WTC11 (cell line): ENCODE results near the gene S100A7. TPM values are rescaled to one million over a fixed set of nuclear protein-coding genes. Genes with fewer than 3 reads are reported as not detected.

ENCODE experiments used
- ATAC-seq: fragments of 200-7000 bp; cut with Tn5 transposase; 2 replicates; pipeline ENCODE4 v1.10.0; 2021; ENCODE audit warnings: mild to moderate bottlenecking, moderate library complexity
- CTCF ChIA-PET: fragments of 300-600 bp; sonication (Branson Sonifier 250); formaldehyde crosslinking; loops from one replicate; lab custom pipeline; 2021; ENCODE audit warnings: antibody characterized with exemption; lab: Charles Lee
- POLR2A ChIA-PET: fragments of 350-600 bp; sonication (Branson Sonifier 250); formaldehyde crosslinking; loops from one replicate; lab custom pipeline; 2021; ENCODE audit warnings: antibody characterized with exemption; lab: Charles Lee
- DNase-seq: peaks from one replicate; pipeline ENCODE4 v3.0.0; 2021; ENCODE audit warnings: low spot score
- H3K27ac Mint-ChIP-seq: 2 replicates; pipeline ENCODE4 v1.8.0; 2021; ENCODE audit warnings: mixed read lengths
- H3K27me3 Mint-ChIP-seq: 2 replicates; pipeline ENCODE4 v1.8.0; 2021; ENCODE audit warnings: low read depth, mild to moderate bottlenecking, moderate library complexity, mixed read lengths
- H3K36me3 Mint-ChIP-seq: 2 replicates; pipeline ENCODE4 v1.8.0; 2021; ENCODE audit warnings: mixed read lengths
- H3K4me1 Mint-ChIP-seq: 2 replicates; pipeline ENCODE4 v1.8.0; 2022; ENCODE audit warnings: mixed read lengths
- H3K4me3 Mint-ChIP-seq: 2 replicates; pipeline ENCODE4 v1.8.0; 2021; ENCODE audit warnings: mild to moderate bottlenecking, moderate library complexity, mixed read lengths
- H3K9me3 Mint-ChIP-seq: 2 replicates; pipeline ENCODE4 v1.8.0; 2021; ENCODE audit warnings: mixed read lengths
- CBFB ChIP-seq: sonication (generic); formaldehyde crosslinking; IDR thresholded peaks from 2 replicates; pipeline ENCODE4 v1.8.1; 2022; ENCODE audit warnings: mild to moderate bottlenecking, low read depth, missing genetic modification reagents
- FOXK1 ChIP-seq: sonication (generic); formaldehyde crosslinking; IDR thresholded peaks from 2 replicates; pipeline ENCODE4 v1.8.0; 2022; ENCODE audit warnings: mild to moderate bottlenecking, moderate library complexity, missing genetic modification reagents
- HMGA2 ChIP-seq: fragments of 250-450 bp; sonication (Bioruptor Pico); IDR thresholded peaks from 2 replicates; pipeline ENCODE4 v1.4.0; 2021; ENCODE audit warnings: mild to moderate bottlenecking, moderate library complexity
- RORB ChIP-seq: fragments of 250-450 bp; sonication (Bioruptor Pico); IDR thresholded peaks from 2 replicates; pipeline ENCODE4 v1.9.0; 2021; ENCODE audit warnings: mild to moderate bottlenecking
- SP1 ChIP-seq: sonication (generic); formaldehyde crosslinking; conservative IDR thresholded peaks from 2 replicates; pipeline ENCODE4 v1.8.1; 2022; ENCODE audit warnings: missing genetic modification reagents
- ZNF138 ChIP-seq: sonication (generic); formaldehyde crosslinking; conservative IDR thresholded peaks from 2 replicates; pipeline ENCODE4 v1.8.1; 2022; ENCODE audit warnings: mild to moderate bottlenecking, moderate library complexity, missing genetic modification reagents
- ZNF232 ChIP-seq: sonication (generic); formaldehyde crosslinking; IDR thresholded peaks from 2 replicates; pipeline ENCODE4 v1.8.0; 2022; ENCODE audit warnings: mild to moderate bottlenecking, missing genetic modification reagents
- ZNF396 ChIP-seq: fragments of 250-450 bp; sonication (Bioruptor Pico); IDR thresholded peaks from 2 replicates; pipeline ENCODE4 v1.8.0; 2021; ENCODE audit warnings: mild to moderate bottlenecking, moderate library complexity, borderline replicate concordance
- total RNA-seq: library from RNA; stranded (reverse); gene quantifications from 3 replicates; pipeline ENCODE4 v1.2.3, GENCODE V29; 2021
- TF ChIP-seq, protein P1 (sequence below): sonication (generic); formaldehyde crosslinking; IDR thresholded peaks from 2 replicates; pipeline ENCODE4 v1.8.1; 2023; ENCODE audit warnings: mild to moderate bottlenecking, missing genetic modification reagents, moderate library complexity
- TF ChIP-seq, protein P2 (sequence below): sonication (generic); formaldehyde crosslinking; IDR thresholded peaks from 2 replicates; pipeline ENCODE4 v1.8.1; 2023; ENCODE audit warnings: mild to moderate bottlenecking, missing genetic modification reagents
- TF ChIP-seq, protein P3 (sequence below): sonication (generic); formaldehyde crosslinking; IDR thresholded peaks from 2 replicates; pipeline ENCODE4 v1.8.1; 2022; ENCODE audit warnings: low read depth, missing genetic modification reagents, borderline replicate concordance
- TF ChIP-seq, protein P4 (sequence below): sonication (generic); formaldehyde crosslinking; IDR thresholded peaks from 2 replicates; pipeline ENCODE4 v1.8.0; 2022; ENCODE audit warnings: missing genetic modification reagents
- TF ChIP-seq, protein P5 (sequence below): sonication (generic); formaldehyde crosslinking; IDR thresholded peaks from 2 replicates; pipeline ENCODE4 v1.8.1; 2022; ENCODE audit warnings: missing genetic modification reagents, borderline replicate concordance
- TF ChIP-seq, protein P6 (sequence below): sonication (generic); formaldehyde crosslinking; IDR thresholded peaks from 2 replicates; pipeline ENCODE4 v1.8.1; 2022; ENCODE audit warnings: mild to moderate bottlenecking, moderate library complexity, missing genetic modification reagents
- TF ChIP-seq, protein P7 (sequence below): sonication (generic); formaldehyde crosslinking; IDR thresholded peaks from 2 replicates; pipeline ENCODE4 v1.8.1; 2022; ENCODE audit warnings: low read depth, mild to moderate bottlenecking, moderate library complexity, missing genetic modification reagents, borderline replicate concordance

Gene S100A7
- total RNA-seq, 1 experiment from 2014 or later, result not detected

DNA sequence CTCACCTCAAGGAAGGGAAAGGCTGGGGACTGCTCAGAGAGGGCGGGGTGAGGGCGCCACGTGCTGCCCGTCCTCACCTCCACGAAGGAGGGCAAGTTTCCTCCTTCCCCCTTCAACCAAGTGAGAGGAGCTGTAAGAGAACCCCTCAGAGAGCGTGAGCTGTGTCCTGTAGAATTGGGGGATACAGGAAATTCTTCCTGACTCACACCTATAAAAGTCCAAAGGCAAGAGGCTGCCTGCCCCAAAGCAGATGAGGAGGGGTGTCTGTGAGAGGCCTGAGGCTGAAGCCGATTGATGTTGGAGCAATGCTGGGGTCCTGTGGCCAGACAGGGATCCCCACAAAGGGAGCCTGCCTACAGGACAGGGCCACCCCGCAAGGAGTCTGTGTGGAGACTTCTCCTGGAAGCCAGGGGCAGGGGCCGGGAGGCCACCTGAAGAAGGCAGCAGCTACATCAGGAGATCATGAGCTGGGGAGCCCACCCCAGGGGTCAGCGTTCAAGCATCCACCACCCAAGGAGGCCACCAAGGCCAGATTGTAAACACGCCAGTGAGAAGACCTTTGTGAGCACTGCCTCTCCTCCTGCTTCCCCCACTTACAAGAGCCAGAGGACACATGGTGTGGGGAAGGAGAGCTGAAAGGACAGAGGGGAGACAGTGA, 47.6 kb upstream of the S100A7 start (continued):
- TF ChIP-seq FOXK1, result no peak
- TF ChIP-seq, protein P1, sequence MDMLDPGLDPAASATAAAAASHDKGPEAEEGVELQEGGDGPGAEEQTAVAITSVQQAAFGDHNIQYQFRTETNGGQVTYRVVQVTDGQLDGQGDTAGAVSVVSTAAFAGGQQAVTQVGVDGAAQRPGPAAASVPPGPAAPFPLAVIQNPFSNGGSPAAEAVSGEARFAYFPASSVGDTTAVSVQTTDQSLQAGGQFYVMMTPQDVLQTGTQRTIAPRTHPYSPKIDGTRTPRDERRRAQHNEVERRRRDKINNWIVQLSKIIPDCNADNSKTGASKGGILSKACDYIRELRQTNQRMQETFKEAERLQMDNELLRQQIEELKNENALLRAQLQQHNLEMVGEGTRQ, result no peak
- TF ChIP-seq RORB, result no peak
- TF ChIP-seq, protein P2, sequence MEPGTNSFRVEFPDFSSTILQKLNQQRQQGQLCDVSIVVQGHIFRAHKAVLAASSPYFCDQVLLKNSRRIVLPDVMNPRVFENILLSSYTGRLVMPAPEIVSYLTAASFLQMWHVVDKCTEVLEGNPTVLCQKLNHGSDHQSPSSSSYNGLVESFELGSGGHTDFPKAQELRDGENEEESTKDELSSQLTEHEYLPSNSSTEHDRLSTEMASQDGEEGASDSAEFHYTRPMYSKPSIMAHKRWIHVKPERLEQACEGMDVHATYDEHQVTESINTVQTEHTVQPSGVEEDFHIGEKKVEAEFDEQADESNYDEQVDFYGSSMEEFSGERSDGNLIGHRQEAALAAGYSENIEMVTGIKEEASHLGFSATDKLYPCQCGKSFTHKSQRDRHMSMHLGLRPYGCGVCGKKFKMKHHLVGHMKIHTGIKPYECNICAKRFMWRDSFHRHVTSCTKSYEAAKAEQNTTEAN, result no peak
- TF ChIP-seq, protein P3, sequence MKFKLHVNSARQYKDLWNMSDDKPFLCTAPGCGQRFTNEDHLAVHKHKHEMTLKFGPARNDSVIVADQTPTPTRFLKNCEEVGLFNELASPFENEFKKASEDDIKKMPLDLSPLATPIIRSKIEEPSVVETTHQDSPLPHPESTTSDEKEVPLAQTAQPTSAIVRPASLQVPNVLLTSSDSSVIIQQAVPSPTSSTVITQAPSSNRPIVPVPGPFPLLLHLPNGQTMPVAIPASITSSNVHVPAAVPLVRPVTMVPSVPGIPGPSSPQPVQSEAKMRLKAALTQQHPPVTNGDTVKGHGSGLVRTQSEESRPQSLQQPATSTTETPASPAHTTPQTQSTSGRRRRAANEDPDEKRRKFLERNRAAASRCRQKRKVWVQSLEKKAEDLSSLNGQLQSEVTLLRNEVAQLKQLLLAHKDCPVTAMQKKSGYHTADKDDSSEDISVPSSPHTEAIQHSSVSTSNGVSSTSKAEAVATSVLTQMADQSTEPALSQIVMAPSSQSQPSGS (CRISPR knock-in tag), result no peak
- TF ChIP-seq ZNF396 (CRISPR knock-in tag), result no peak
- TF ChIP-seq CBFB (CRISPR knock-in tag), result no peak
- TF ChIP-seq, protein P4, sequence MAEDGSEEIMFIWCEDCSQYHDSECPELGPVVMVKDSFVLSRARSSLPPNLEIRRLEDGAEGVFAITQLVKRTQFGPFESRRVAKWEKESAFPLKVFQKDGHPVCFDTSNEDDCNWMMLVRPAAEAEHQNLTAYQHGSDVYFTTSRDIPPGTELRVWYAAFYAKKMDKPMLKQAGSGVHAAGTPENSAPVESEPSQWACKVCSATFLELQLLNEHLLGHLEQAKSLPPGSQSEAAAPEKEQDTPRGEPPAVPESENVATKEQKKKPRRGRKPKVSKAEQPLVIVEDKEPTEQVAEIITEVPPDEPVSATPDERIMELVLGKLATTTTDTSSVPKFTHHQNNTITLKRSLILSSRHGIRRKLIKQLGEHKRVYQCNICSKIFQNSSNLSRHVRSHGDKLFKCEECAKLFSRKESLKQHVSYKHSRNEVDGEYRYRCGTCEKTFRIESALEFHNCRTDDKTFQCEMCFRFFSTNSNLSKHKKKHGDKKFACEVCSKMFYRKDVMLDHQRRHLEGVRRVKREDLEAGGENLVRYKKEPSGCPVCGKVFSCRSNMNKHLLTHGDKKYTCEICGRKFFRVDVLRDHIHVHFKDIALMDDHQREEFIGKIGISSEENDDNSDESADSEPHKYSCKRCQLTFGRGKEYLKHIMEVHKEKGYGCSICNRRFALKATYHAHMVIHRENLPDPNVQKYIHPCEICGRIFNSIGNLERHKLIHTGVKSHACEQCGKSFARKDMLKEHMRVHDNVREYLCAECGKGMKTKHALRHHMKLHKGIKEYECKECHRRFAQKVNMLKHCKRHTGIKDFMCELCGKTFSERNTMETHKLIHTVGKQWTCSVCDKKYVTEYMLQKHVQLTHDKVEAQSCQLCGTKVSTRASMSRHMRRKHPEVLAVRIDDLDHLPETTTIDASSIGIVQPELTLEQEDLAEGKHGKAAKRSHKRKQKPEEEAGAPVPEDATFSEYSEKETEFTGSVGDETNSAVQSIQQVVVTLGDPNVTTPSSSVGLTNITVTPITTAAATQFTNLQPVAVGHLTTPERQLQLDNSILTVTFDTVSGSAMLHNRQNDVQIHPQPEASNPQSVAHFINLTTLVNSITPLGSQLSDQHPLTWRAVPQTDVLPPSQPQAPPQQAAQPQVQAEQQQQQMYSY, result no peak
- TF ChIP-seq, all 79 proteins: peak for 0

DNA sequence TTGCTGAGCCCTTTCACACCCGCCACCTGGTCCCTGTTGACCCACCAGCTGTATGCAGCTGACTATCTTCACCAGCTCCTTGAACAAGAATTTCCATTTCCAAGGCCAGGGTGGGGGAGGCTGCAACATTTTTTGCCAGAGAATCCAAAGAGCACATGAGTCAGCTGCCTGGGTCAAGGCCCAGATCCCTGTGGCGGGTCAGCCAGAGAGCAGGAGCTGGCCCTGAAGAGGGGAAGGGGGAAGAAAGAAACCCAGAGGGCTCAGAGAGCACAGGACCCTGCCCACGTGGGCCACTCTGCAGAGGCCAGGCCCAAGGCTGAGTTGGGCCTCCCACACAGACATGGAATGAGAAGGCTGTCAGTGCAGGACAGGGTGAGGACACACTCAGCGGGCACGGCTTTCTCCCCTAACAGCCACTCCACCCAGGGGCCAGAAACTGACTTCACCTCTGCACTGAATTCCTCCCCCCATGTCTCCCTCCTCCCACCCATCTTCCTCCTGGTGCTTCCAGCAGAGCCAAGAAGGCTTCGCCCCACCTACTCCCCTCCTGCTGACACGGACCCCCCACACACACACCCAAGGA, 46.5 kb upstream of the S100A7 start:
- POLR2A ChIA-PET, result no interaction called here
- Mint-ChIP-seq H3K4me3 (no peak overlapping the region), H3K27ac (no peak overlapping the region), H3K9me3 (no peaks in the 10 kb centered on the region), H3K4me1 (peaks cover 3% of the 10 kb centered on the region; the same call in 1 of the 2 replicates), H3K27me3 (peaks cover 9% of the 10 kb centered on the region), H3K36me3 (no peaks in the 10 kb centered on the region)
- DNase-seq, result no peak
- no peak for ATAC-seq
- CTCF ChIA-PET, result interaction anchor here (0.7 to 5.5 kb wide), 5 partner anchors 12 to 154 kb away, joined by 3 to 33 read pairs (median 7); no protein-coding TSS in a partner anchor
- no peak for TF ChIP-seq ZNF232 (CRISPR knock-in tag)
- TF ChIP-seq ZNF138 (CRISPR knock-in tag), result no peak
- TF ChIP-seq, protein P5, sequence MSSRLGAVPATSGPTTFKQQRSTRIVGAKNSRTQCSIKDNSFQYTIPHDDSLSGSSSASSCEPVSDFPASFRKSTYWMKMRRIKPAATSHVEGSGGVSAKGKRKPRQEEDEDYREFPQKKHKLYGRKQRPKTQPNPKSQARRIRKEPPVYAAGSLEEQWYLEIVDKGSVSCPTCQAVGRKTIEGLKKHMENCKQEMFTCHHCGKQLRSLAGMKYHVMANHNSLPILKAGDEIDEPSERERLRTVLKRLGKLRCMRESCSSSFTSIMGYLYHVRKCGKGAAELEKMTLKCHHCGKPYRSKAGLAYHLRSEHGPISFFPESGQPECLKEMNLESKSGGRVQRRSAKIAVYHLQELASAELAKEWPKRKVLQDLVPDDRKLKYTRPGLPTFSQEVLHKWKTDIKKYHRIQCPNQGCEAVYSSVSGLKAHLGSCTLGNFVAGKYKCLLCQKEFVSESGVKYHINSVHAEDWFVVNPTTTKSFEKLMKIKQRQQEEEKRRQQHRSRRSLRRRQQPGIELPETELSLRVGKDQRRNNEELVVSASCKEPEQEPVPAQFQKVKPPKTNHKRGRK (CRISPR knock-in tag), result no peak
- TF ChIP-seq, protein P2, result no peak
- TF ChIP-seq RORB, result no peak
- TF ChIP-seq SP1 (CRISPR knock-in tag), result no peak
- TF ChIP-seq HMGA2 (CRISPR knock-in tag), result no peak
- TF ChIP-seq, protein P6, sequence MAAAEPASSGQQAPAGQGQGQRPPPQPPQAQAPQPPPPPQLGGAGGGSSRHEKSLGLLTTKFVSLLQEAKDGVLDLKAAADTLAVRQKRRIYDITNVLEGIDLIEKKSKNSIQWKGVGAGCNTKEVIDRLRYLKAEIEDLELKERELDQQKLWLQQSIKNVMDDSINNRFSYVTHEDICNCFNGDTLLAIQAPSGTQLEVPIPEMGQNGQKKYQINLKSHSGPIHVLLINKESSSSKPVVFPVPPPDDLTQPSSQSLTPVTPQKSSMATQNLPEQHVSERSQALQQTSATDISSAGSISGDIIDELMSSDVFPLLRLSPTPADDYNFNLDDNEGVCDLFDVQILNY (CRISPR knock-in tag), result no peak
- TF ChIP-seq, protein P7, sequence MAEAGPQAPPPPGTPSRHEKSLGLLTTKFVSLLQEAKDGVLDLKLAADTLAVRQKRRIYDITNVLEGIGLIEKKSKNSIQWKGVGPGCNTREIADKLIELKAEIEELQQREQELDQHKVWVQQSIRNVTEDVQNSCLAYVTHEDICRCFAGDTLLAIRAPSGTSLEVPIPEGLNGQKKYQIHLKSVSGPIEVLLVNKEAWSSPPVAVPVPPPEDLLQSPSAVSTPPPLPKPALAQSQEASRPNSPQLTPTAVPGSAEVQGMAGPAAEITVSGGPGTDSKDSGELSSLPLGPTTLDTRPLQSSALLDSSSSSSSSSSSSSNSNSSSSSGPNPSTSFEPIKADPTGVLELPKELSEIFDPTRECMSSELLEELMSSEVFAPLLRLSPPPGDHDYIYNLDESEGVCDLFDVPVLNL (CRISPR knock-in tag), result no peak
